HCT116 (cell line): ENCODE measurements around the gene KMT2E. TPM values are rescaled to one million over a fixed set of nuclear protein-coding genes. Genes with fewer than 3 reads are reported as not detected.

Source experiments
- ATAC-seq: fragments of 200-7000 bp; cut with Tn5 transposase; 2 replicates; pipeline ENCODE4 v1.9.1; 2020; ENCODE audit warnings: mild to moderate bottlenecking, moderate library complexity
- BruUV-seq: library from RNA; stranded (reverse); fragments of 400-500 nt; replicated peaks from 2 replicates; lab custom pipeline; 2021; lab: Mats Ljungman, UMichigan
- CTCF ChIA-PET: fragments of 300-600 bp; sonication (Branson Sonifier 250); formaldehyde crosslinking; loops from one replicate; lab custom pipeline; 2021; ENCODE audit warnings: antibody characterized with exemption; lab: Charles Lee
- POLR2A ChIA-PET: fragments of 300-600, 350-600 bp; sonication (Branson Sonifier 250); formaldehyde crosslinking; loops from one replicate; lab custom pipeline; 2021; ENCODE audit warnings: antibody characterized with exemption; lab: Charles Lee
- RAD21 ChIA-PET, 2 experiments: fragments of 300-600 bp; sonication (Branson Sonifier 250); formaldehyde crosslinking; loops; one replicate each; lab custom pipeline; 2023; ENCODE audit warnings: low total read pairs in 2 of 2; ENCODE audit not compliant: uncharacterized antibody in 2 of 2, unreplicated experiment in 2 of 2, low non-redundant PET in 1 of 2; lab: Charles Lee
- DNase-seq: peaks from one replicate; pipeline ENCODE4 v3.0.0-alpha.2; 2010; ENCODE audit warnings: low read depth, low spot score
- H2AFZ ChIP-seq: fragments of 200-600 bp; shearing (Covaris generic), sonication (generic); 2 replicates; pipeline ENCODE4 v1.6.1; 2017; ENCODE audit warnings: low read depth, mixed run types, mixed read lengths, antibody characterized with exemption, low read length; ENCODE audit not compliant: poor library complexity, severe bottlenecking
- H3K27ac ChIP-seq: 2 replicates; pipeline ENCODE4 v1.5.1; 2012; ENCODE audit warnings: low read depth, low read length
- H3K27me3 ChIP-seq: fragments of 200-600 bp; sonication (generic); 2 replicates; pipeline ENCODE4 v1.6.1; 2016; ENCODE audit warnings: mixed run types, low read length, mixed read lengths; ENCODE audit not compliant: insufficient read depth
- H3K36me3 ChIP-seq, 2 experiments: fragments of 200-500 bp in 1 of 2; fragments of 200-600 bp in 1 of 2; sonication (Bioruptor generic) in 1 of 2; sonication (generic) in 1 of 2; 2 replicates each; pipeline versions ENCODE4 v1.5.1 to v1.6.1; 2014 to 2016; ENCODE audit warnings: low read length in 2 of 2, inconsistent platforms in 1 of 2, mixed read lengths in 1 of 2, mixed run types in 1 of 2; ENCODE audit not compliant: insufficient read depth in 2 of 2, control insufficient read depth in 1 of 2
- H3K4me1 ChIP-seq, 2 experiments: fragments of 200-600 bp in 1 of 2; sonication (generic) in 1 of 2; 2 replicates each; pipeline versions ENCODE4 v1.5.1 to v1.6.1; 2012 to 2017; ENCODE audit warnings: low read length in 2 of 2, inconsistent platforms in 1 of 2, mild to moderate bottlenecking in 1 of 2, mixed read lengths in 1 of 2, mixed run types in 1 of 2, moderate library complexity in 1 of 2; ENCODE audit not compliant: insufficient read depth in 2 of 2, control insufficient read depth in 1 of 2
- H3K4me2 ChIP-seq: fragments of 200-600 bp; sonication (generic); 2 replicates; pipeline ENCODE4 v1.6.1; 2017; ENCODE audit warnings: mixed run types, low read length, mixed read lengths
- H3K4me3 ChIP-seq, 2 experiments: fragments of 200-600 bp in 1 of 2; sonication (generic) in 1 of 2; replicated peaks in 1 of 2; 2 replicates each; pipeline ENCODE4 v1.5.1; 2011 to 2016; ENCODE audit warnings: low read length in 2 of 2, control low read depth in 1 of 2, low read depth in 1 of 2, mild to moderate bottlenecking in 1 of 2, mixed read lengths in 1 of 2, mixed run types in 1 of 2
- H3K79me2 ChIP-seq: fragments of 200-600 bp; sonication (generic); 2 replicates; pipeline ENCODE4 v1.6.1; 2017; ENCODE audit warnings: mild to moderate bottlenecking, mixed run types, low read length, moderate library complexity, mixed read lengths; ENCODE audit not compliant: insufficient read depth
- H3K9ac ChIP-seq: fragments of 200-600 bp; sonication (generic); 2 replicates; pipeline ENCODE4 v1.6.1; 2016; ENCODE audit warnings: low read length, mixed read lengths
- H3K9me2 ChIP-seq: fragments of 200-600 bp; sonication (generic), shearing (Covaris generic); 2 replicates; pipeline ENCODE4 v1.6.1; 2017; ENCODE audit warnings: mixed run types, mild to moderate bottlenecking, moderate library complexity; ENCODE audit not compliant: insufficient read depth
- H3K9me3 ChIP-seq, 2 experiments: fragments of 200-500 bp in 1 of 2; fragments of 200-600 bp in 1 of 2; sonication (Bioruptor generic) in 1 of 2; sonication (generic) in 1 of 2; 2 replicates each; pipeline ENCODE4 v1.6.1; 2014 to 2017; ENCODE audit warnings: low read length in 2 of 2, mixed read lengths in 2 of 2, inconsistent platforms in 1 of 2, low read depth in 1 of 2, mild to moderate bottlenecking in 1 of 2, mixed run types in 1 of 2, moderate library complexity in 1 of 2; ENCODE audit not compliant: control insufficient read depth in 1 of 2, insufficient read depth in 1 of 2
- H4K20me1 ChIP-seq: fragments of 200-600 bp; sonication (generic), shearing (Covaris generic); 2 replicates; pipeline ENCODE4 v1.6.1; 2017; ENCODE audit warnings: mixed run types, mild to moderate bottlenecking, moderate library complexity; ENCODE audit not compliant: insufficient read depth
- ATF3 ChIP-seq: IDR thresholded peaks from 2 replicates; pipeline ENCODE4 v1.6.1; 2012
- CBX3 ChIP-seq: IDR thresholded peaks from 2 replicates; pipeline ENCODE4 v1.6.1; 2012; ENCODE audit warnings: low read depth
- CTCF ChIP-seq, 3 experiments: fragments of 200-600 bp in 1 of 3; sonication (generic) in 1 of 3; IDR thresholded peaks in 2 of 3; conservative IDR thresholded peaks in 1 of 3; 2 replicates each; pipeline ENCODE4 v1.5.1; 2012 to 2017; ENCODE audit warnings: low read depth in 2 of 3, low read length in 2 of 3, antibody characterized with exemption in 1 of 3, borderline replicate concordance in 1 of 3, control low read depth in 1 of 3, mild to moderate bottlenecking in 1 of 3, mixed read lengths in 1 of 3, mixed run types in 1 of 3, moderate library complexity in 1 of 3; ENCODE audit not compliant: insufficient read depth in 1 of 3
- EGR1 ChIP-seq: IDR thresholded peaks from 2 replicates; pipeline ENCODE4 v1.6.1; 2012; ENCODE audit warnings: low read depth
- ELF1 ChIP-seq: IDR thresholded peaks from 2 replicates; pipeline ENCODE4 v1.6.1; 2012; ENCODE audit warnings: low read depth, borderline replicate concordance
- FOSL1 ChIP-seq: IDR thresholded peaks from 2 replicates; pipeline ENCODE4 v1.6.1; 2012; ENCODE audit warnings: low read depth
- JUND ChIP-seq: IDR thresholded peaks from 2 replicates; pipeline ENCODE4 v1.6.1; 2012
- SIN3A ChIP-seq: IDR thresholded peaks from 2 replicates; pipeline ENCODE4 v1.6.1; 2012; ENCODE audit warnings: low read depth
- SRF ChIP-seq: IDR thresholded peaks from 2 replicates; pipeline ENCODE4 v1.6.1; 2012; ENCODE audit warnings: low read depth
- TCF7L2 ChIP-seq: IDR thresholded peaks from 2 replicates; pipeline ENCODE4 v1.7.0; 2011; ENCODE audit warnings: borderline replicate concordance, inconsistent platforms; ENCODE audit not compliant: insufficient read depth, insufficient read length; ENCODE audit errors: extremely low read depth
- YY1 ChIP-seq: IDR thresholded peaks from 2 replicates; pipeline ENCODE4 v1.6.1; 2011; ENCODE audit warnings: low read length, low read depth, moderate library complexity, mild to moderate bottlenecking; ENCODE audit not compliant: insufficient replicate concordance; ENCODE audit errors: extremely low read depth
- ZBTB33 ChIP-seq: IDR thresholded peaks from 2 replicates; pipeline ENCODE4 v1.6.1; 2011; ENCODE audit warnings: mild to moderate bottlenecking, low read length, moderate library complexity; ENCODE audit not compliant: insufficient replicate concordance; ENCODE audit errors: extremely low read depth
- ZFX ChIP-seq: fragments of 450-650 bp; IDR thresholded peaks from 2 replicates; pipeline ENCODE4 v1.6.1; 2017
- ZNF274 ChIP-seq: fragments of 200-500 bp; sonication (Bioruptor generic); IDR thresholded peaks from 2 replicates; pipeline ENCODE4 v1.6.1; 2014; ENCODE audit warnings: mild to moderate bottlenecking, low read depth, low read length, inconsistent platforms
- intact Hi-C: fragments of 100-400 bp; cut with micrococcal nuclease; formaldehyde crosslinking; loops from 2 replicates; pipeline ENCODE4 v1.10.0; 2022
- total RNA-seq: library from RNA; stranded (reverse); gene quantifications from one replicate; pipeline ENCODE4 v1.2.1, GENCODE V29; 2021; ENCODE audit not compliant: unreplicated experiment

The KMT2E gene
- total RNA-seq, 1 experiment from 2014 or later, result 39.8 TPM

GRCh38 chr7:105105579-105105978 is 91.6 kb downstream of the KMT2E start:
- no peak overlapping the region for H3K4me3 ChIP-seq
- H3K4me1 ChIP-seq, result no peaks in the 10 kb centered on the region
- ATAC-seq (no peak), DNase-seq (no peak)
- RAD21 ChIA-PET, result no interaction called here
- H3K27me3 ChIP-seq, result no peaks in the 10 kb centered on the region
- no peaks in the 10 kb centered on the region for H3K9me3 ChIP-seq
- POLR2A ChIA-PET, result no interaction called here
- CTCF ChIA-PET, result no interaction called here
- H4K20me1 ChIP-seq, result peaks cover 4% of the 10 kb centered on the region; the same call in 1 of the 2 replicates
- intact Hi-C loops, result no loop called here
- peaks cover 31 to 52% of the 10 kb centered on the region in 2 experiments for H3K36me3 ChIP-seq
- no peak overlapping the region for H2AFZ ChIP-seq
- no TSS peak for BruUV-seq
- H3K9me2 ChIP-seq, result no peaks in the 10 kb centered on the region
- TF ChIP-seq JUND (no peak), EGR1 (no peak), CBX3 (no peak), YY1 (no peak), ATF3 (no peak), SRF (no peak)
- TF ChIP-seq, all 23 proteins: peak for 0
- Histone ChIP-seq H3K79me2 (no peaks in the 10 kb centered on the region; the same call in none of the 2 replicates), H3K9ac (no peak overlapping the region), H3K27ac (no peak overlapping the region), H3K4me2 (no peak overlapping the region)

GRCh38 chr7:105106473-105106872 is 92.5 kb downstream of the KMT2E start:
- DNase-seq, result no peak
- Histone ChIP-seq H3K79me2 (no peaks in the 10 kb centered on the region; the same call in none of the 2 replicates), H3K9me2 (no peaks in the 10 kb centered on the region), H4K20me1 (peaks cover 4% of the 10 kb centered on the region; the same call in 1 of the 2 replicates), H2AFZ (no peak overlapping the region), H3K4me3 (no peak overlapping the region), H3K9me3 (no peaks in the 10 kb centered on the region), H3K4me1 (no peaks in the 10 kb centered on the region), H3K27ac (no peak overlapping the region), H3K9ac (no peak overlapping the region), H3K36me3 (peaks cover 37 to 53% of the 10 kb centered on the region in 2 experiments), H3K4me2 (no peak overlapping the region), H3K27me3 (no peaks in the 10 kb centered on the region)
- ATAC-seq, result no peak
- ChIA-PET POLR2A (no interaction called here), CTCF (no interaction called here), RAD21 (no interaction called here)
- no TSS peak for BruUV-seq
- intact Hi-C loops, result no loop called here
- TF ChIP-seq ZFX, result no peak
- TF ChIP-seq SIN3A, result no peak
- no peak for TF ChIP-seq ATF3
- no peak for TF ChIP-seq ZBTB33
- no peak for TF ChIP-seq ZNF274
- TF ChIP-seq JUND, result no peak
- TF ChIP-seq TCF7L2, result no peak
- TF ChIP-seq FOSL1, result no peak
- no peak for TF ChIP-seq CTCF (IDR thresholded peaks at IDR 0.05 in 2 of 3, conservative IDR thresholded peaks at IDR 0.05 in 1 of 3; ENCODE audit: borderline replicate concordance in 1 of 3, insufficient read depth in 1 of 3, low read depth in 2 of 3, low read length in 2 of 3)
- no peak for TF ChIP-seq ELF1
